PFSK-1 (cell line): ENCODE results near the gene UTRN. TPM values are rescaled to one million over a fixed set of nuclear protein-coding genes. Genes with fewer than 3 reads are reported as not detected.
A peak's percentile ranks its signal among the peaks of the same experiment; 100 is the strongest.

Experiments
- FOXP2 ChIP-seq: optimal IDR thresholded peaks from 2 replicates; pipeline ENCODE3; 2011; ENCODE audit warnings: borderline replicate concordance, control low read depth, inconsistent platforms; ENCODE audit not compliant: insufficient read depth; ENCODE audit errors: extremely low read length, extremely low read depth
- POLR2AphosphoS5 ChIP-seq: IDR thresholded peaks from 2 replicates; pipeline ENCODE4 v1.6.1; 2012; ENCODE audit warnings: low read depth, mild to moderate bottlenecking, control low read depth, low read length, moderate library complexity
- SIN3A ChIP-seq: IDR thresholded peaks from 2 replicates; pipeline ENCODE4 v1.6.1; 2012; ENCODE audit warnings: mild to moderate bottlenecking, low read length, moderate library complexity, borderline replicate concordance; ENCODE audit not compliant: insufficient read depth
- TAF1 ChIP-seq: IDR thresholded peaks from 2 replicates; pipeline ENCODE4 v1.6.1; 2012; ENCODE audit warnings: low read length, control low read depth, borderline replicate concordance; ENCODE audit not compliant: insufficient read depth
- polyA plus RNA-seq: library from polyadenylated mRNA; unstranded; fragments of >200 nt; gene quantifications from one replicate; pipeline ENCODE4 v1.2.1, GENCODE V29; 2012; ENCODE audit warnings: low read depth, missing spikeins; ENCODE audit not compliant: insufficient read length
- TF ChIP-seq, protein P1 (sequence below), 2 experiments: IDR thresholded peaks; 2 replicates each; pipeline versions ENCODE4 v1.6.1 to v1.8.0; 2011 to 2012; ENCODE audit warnings: low read depth in 2 of 2, low read length in 2 of 2, control low read depth in 1 of 2, inconsistent platforms in 1 of 2, mild to moderate bottlenecking in 1 of 2, moderate library complexity in 1 of 2; ENCODE audit not compliant: insufficient read depth in 1 of 2

The UTRN gene
- 57.6 TPM for polyA plus RNA-seq

DNA sequence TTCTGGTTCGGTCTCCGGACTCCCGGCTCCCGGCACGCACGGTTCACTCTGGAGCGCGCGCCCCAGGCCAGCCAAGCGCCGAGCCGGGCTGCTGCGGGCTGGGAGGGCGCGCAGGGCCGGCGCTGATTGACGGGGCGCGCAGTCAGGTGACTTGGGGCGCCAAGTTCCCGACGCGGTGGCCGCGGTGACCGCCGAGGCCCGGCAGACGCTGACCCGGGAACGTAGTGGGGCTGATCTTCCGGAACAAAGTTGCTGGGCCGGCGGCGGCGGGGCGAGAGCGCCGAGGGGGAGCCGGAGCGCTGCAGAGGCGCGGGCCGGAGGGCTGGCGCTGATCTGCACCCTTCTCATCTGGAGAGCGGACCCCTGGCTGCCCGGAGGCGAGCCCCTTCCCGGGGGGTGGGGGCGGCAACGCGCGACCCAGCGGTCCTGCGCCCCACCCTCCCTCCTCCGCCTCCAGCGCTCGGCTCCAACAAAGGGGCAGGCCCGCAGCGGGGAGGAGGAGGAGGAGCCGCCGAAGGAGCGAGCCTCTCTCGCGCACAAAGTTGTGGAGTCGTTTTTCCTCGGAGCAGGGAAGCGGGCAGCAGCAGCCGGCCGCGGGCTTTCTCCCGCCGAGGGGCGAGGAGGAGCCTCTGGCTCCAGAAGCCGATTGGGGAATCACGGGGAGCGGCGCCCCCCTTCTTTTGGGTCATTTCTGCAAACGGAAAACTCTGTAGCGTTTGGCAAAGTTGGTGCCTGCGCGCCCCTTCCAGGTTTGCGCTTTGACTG is at the start of gene UTRN:
Gene UTRN (plus strand): TSS at position 553 of the 765 bp plus-strand sequence. CDS start 6,494 bp downstream, outside the sequence.
- peak; percentile 69; the same call in 1 of the 2 replicates for TF ChIP-seq POLR2AphosphoS5
- TF ChIP-seq FOXP2, result peak; percentile 10
- peak; percentile 56; the same call in 1 of the 2 replicates for TF ChIP-seq TAF1
- no peak for TF ChIP-seq SIN3A
- TF ChIP-seq, protein P1, sequence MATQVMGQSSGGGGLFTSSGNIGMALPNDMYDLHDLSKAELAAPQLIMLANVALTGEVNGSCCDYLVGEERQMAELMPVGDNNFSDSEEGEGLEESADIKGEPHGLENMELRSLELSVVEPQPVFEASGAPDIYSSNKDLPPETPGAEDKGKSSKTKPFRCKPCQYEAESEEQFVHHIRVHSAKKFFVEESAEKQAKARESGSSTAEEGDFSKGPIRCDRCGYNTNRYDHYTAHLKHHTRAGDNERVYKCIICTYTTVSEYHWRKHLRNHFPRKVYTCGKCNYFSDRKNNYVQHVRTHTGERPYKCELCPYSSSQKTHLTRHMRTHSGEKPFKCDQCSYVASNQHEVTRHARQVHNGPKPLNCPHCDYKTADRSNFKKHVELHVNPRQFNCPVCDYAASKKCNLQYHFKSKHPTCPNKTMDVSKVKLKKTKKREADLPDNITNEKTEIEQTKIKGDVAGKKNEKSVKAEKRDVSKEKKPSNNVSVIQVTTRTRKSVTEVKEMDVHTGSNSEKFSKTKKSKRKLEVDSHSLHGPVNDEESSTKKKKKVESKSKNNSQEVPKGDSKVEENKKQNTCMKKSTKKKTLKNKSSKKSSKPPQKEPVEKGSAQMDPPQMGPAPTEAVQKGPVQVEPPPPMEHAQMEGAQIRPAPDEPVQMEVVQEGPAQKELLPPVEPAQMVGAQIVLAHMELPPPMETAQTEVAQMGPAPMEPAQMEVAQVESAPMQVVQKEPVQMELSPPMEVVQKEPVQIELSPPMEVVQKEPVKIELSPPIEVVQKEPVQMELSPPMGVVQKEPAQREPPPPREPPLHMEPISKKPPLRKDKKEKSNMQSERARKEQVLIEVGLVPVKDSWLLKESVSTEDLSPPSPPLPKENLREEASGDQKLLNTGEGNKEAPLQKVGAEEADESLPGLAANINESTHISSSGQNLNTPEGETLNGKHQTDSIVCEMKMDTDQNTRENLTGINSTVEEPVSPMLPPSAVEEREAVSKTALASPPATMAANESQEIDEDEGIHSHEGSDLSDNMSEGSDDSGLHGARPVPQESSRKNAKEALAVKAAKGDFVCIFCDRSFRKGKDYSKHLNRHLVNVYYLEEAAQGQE (IDR thresholded peaks at IDR 0.05; ENCODE audit: insufficient read depth in 1 of 2, low read depth in 2 of 2, low read length in 2 of 2), result no peak; a peak in 1 of 4 replicates

DNA sequence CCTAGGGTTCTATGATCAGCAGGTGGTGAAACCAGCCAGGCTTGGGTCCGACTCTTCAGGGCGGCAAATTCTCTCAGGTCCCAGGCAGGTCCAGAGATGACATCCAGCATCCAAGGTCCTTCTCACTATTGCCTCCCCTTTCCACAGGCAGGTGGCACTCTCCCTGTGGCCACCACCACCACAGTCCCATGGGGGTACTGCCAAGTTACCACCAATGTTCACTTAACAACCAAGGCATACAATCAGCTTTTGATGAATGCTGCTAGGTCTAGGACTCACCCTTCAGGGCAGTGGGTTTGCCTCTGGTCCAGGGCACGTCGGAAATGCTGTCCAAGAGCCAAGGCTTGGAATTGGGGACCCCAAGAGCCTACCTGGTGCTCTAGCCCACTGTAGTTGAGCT is 40.4 kb upstream of the UTRN start:
- TF ChIP-seq, protein P1 (IDR thresholded peaks at IDR 0.05; ENCODE audit: insufficient read depth in 1 of 2, low read depth in 2 of 2, low read length in 2 of 2), result no peak
- TF ChIP-seq POLR2AphosphoS5 (no peak), FOXP2 (no peak), TAF1 (no peak), SIN3A (no peak)

DNA sequence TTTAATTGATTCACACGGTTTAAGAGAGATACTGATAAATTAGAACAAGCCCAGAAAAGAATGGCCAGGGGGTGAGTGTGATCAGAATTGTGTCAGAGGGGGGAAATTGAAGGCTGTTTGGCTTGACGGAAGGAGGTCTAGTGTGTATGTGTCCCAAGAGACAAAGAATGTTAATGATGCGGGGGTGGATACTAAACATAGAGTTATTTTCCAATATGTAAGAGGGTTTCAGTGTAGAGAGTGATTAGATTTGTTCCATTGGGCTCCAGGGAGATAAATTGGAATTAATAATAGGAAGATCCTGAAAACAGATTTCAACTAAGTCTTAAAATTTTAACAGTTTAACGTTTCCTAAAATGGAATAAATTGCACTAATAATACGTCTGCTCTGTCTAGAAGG is 38.1 kb upstream of the UTRN start:
- TF ChIP-seq TAF1 (no peak), SIN3A (no peak), FOXP2 (no peak), POLR2AphosphoS5 (no peak)
- TF ChIP-seq, protein P1 (IDR thresholded peaks at IDR 0.05; ENCODE audit: insufficient read depth in 1 of 2, low read depth in 2 of 2, low read length in 2 of 2), result no peak

DNA sequence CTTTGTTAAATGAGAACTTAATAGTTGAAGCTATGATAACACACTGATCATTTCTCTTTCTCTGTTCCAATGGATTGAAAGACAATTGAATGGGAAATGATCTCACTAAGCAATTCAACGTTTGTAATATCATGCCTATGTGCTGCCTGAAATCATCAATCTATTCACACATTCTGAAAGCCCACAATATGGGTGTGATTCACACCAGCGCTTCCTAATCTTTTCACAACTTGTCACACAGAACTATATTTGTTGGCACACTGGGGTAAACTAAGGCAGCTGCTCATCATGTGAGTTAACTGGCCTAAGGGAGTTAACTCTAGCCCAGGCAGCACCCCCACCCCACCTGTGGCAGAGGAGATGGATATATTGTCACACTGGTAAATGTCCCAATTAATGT is 37.1 kb upstream of the UTRN start:
- no peak for TF ChIP-seq FOXP2
- TF ChIP-seq POLR2AphosphoS5, result no peak

DNA sequence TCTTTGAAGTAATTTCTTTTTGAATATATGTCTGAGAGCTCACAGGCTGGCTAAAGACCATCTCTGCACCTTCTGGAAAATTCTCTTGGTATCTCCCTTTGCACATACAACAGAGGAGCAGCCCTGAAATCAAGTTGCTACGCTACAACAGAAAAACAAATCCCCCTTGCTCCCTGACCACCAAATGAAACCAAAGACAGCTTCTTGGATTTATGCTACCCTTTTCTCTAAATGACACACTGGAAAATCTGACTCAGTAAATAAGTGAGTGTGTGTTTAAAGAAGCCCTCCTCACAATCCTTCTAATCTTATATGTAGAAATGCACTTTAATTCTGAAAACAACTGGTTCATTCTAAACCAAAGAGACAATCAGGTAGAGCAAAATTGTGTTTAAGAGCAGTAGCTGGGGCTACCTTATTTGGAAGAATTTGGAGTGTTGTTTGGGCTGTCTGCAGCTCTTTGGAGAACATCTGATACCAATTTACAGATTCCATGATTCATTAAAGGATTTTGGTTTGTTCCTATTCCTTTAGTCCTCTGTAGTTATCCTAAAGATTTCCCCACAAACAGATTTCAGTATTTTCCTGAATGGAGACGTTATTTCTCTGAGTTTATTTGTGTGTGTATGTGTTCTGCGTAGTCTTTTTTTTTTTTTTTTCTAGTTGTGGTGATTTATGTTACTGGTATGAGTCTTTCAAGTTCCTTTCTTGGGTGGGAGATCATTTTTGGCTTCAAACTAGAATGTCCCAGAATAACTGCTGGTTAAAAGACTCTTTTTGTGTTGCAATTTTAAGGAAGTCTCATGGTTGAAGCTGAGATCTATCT is 36.4 kb upstream of the UTRN start:
- no peak for TF ChIP-seq TAF1
- TF ChIP-seq POLR2AphosphoS5, result no peak
- TF ChIP-seq SIN3A, result no peak
- TF ChIP-seq, protein P1 (IDR thresholded peaks at IDR 0.05; ENCODE audit: insufficient read depth in 1 of 2, low read depth in 2 of 2, low read length in 2 of 2), result no peak
- no peak for TF ChIP-seq FOXP2
